Measurements from ENCODE around the gene KDELR3. TPM values are rescaled to one million over a fixed set of nuclear protein-coding genes. Genes with fewer than 3 reads are reported as not detected.

The KDELR3 gene
- total RNA-seq, 1 experiment from 2014 or later = 15.5 TPM

DNA sequence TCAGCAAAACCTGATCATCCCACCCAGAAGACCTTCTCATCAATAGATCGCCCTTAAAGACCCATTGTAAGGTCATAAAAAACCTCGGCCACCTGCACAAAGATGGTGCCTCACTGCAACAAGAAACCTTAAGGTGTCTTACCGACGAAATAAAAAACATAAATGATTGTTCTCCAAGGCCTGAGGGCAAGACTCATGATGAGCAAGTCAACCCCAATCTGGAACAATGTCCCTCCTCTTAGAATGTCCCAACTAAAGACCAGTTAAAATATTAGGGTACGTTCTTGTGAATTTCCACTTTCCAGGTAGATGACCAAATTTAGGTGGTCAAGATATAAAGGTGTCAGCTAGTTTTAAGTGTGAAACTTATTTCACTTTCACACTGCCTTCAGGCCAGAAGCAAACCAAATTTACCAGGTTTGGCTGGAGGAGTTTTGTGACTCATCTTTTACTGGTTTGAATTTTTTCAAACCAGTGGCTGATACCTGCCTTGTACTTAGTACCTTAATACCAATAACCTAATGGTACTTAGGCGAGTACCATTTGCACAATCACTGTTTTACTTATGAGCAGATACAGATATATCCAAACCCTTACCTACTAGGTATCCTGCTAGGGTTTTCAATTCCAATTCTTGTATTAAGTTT lies 14.9 kb downstream of the KDELR3 start:
- BruUV-seq (replicated peaks) = no TSS peak
- H3K79me2 ChIP-seq (ENCODE audit: low read depth) = no peaks in the 10 kb centered on the region
- no peak for TF ChIP-seq EZH2 (IDR thresholded peaks at IDR 0.05; ENCODE audit: low read depth)
- peaks cover 84% of the 10 kb centered on the region for H3F3A ChIP-seq (ENCODE audit: insufficient read depth, low read depth)
- H3K9me3 ChIP-seq (ENCODE audit: insufficient read depth, low read depth) = no peaks in the 10 kb centered on the region
- H2AFZ ChIP-seq = no peak overlapping the region
- H4K20me1 ChIP-seq (ENCODE audit: insufficient read depth) = peaks cover 54% of the 10 kb centered on the region
- H3K4me1 ChIP-seq (replicated peaks; ENCODE audit: insufficient read depth) = no peaks in the 10 kb centered on the region
- no peaks in the 10 kb centered on the region for H3K9me2 ChIP-seq (ENCODE audit: insufficient read depth)
- POLR2A ChIA-PET (ENCODE audit: unreplicated experiment) = interaction anchor here (0.6 kb wide), 1 partner anchor 201 kb away, joined by 10 read pairs; no protein-coding TSS in a partner anchor
- H3K27ac ChIP-seq = no peak overlapping the region
- peaks cover 63% of the 10 kb centered on the region for H3K36me3 ChIP-seq (ENCODE audit: low read depth)
- no peak overlapping the region for H3K4me2 ChIP-seq
- CTCF ChIA-PET = no interaction called here
- H3K4me3 ChIP-seq = no peak overlapping the region
- DNase-seq = peak in 1 of 2 experiments; percentile 36
- intact Hi-C loops (cut with micrococcal nuclease; ENCODE audit: unreplicated experiment) = no loop called here
- no peaks in the 10 kb centered on the region for H3K27me3 ChIP-seq (ENCODE audit: insufficient read depth, low read depth)

DNA sequence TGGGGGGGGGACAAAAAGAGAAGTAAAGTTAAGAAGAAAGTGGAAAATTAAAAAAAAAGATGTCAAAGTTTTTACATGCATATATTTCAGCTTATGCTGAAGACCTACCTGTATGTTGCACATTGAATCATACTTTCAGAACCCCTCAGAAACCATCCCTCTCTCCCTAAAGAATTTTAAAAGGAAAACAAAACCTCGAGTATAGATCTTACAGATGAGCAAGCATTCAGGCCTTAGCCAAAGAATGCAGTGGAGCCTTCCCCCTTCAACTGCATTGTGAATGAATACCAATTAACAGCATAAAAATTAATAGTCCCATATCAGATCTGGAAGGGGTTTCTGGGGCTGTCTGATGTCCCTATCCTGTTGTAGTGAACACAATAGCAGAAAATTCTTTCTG lies 16.3 kb downstream of the KDELR3 start:
- POLR2A ChIA-PET (ENCODE audit: unreplicated experiment) = interaction anchor here (0.6 kb wide), 1 partner anchor 248 kb away, joined by 3 read pairs; no protein-coding TSS in a partner anchor

DNA sequence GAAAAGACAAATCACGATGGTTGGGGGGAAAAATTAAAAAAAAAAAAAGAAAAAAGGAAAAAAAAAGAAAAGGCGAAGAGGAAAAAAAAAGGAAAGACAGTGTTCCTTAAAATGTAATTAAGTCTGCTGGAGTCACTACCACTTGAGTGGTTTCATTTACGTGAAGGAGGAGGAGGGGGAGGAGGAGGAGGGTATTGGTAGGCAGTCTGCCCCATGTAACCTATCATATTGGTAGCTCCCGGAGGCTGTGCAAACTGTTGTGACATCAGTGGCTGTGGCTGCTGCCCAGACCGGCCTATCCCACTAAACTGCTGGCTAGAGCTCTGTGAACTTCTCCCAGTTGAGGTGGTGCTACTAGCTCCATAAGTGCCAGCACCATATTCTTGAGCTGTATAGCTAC lies 17.9 kb downstream of the KDELR3 start:
- Histone ChIP-seq H3K9me2 (ENCODE audit: insufficient read depth) (no peaks in the 10 kb centered on the region), H3K36me3 (ENCODE audit: low read depth) (peaks cover 92% of the 10 kb centered on the region), H2AFZ (no peak overlapping the region), H3K9me3 (ENCODE audit: insufficient read depth, low read depth) (no peaks in the 10 kb centered on the region), H3K27ac (no peak overlapping the region), H3K4me3 (no peak overlapping the region), H3F3A (ENCODE audit: insufficient read depth, low read depth) (peaks cover 92% of the 10 kb centered on the region), H3K4me1 (replicated peaks; ENCODE audit: insufficient read depth) (no peaks in the 10 kb centered on the region), H3K79me2 (ENCODE audit: low read depth) (peaks cover 7% of the 10 kb centered on the region; the same call in 1 of the 2 replicates), H4K20me1 (ENCODE audit: insufficient read depth) (peaks cover 80% of the 10 kb centered on the region), H3K27me3 (ENCODE audit: insufficient read depth, low read depth) (no peaks in the 10 kb centered on the region), H3K4me2 (no peak overlapping the region)
- CTCF ChIA-PET = interaction anchor here (0.5 to 0.7 kb wide), 6 partner anchors 13 to 236 kb away, joined by 3 to 9 read pairs (median 5); no protein-coding TSS in a partner anchor
- POLR2A ChIA-PET (ENCODE audit: unreplicated experiment) = interaction anchor here (0.5 to 0.7 kb wide), 3 partner anchors 10 to 99 kb away, joined by 3 to 12 read pairs (median 4); no protein-coding TSS in a partner anchor
- peak in 1 of 2 experiments; percentile 27 for DNase-seq
- TF ChIP-seq EZH2 (IDR thresholded peaks at IDR 0.05; ENCODE audit: low read depth) = no peak
- TF ChIP-seq, protein P1, sequence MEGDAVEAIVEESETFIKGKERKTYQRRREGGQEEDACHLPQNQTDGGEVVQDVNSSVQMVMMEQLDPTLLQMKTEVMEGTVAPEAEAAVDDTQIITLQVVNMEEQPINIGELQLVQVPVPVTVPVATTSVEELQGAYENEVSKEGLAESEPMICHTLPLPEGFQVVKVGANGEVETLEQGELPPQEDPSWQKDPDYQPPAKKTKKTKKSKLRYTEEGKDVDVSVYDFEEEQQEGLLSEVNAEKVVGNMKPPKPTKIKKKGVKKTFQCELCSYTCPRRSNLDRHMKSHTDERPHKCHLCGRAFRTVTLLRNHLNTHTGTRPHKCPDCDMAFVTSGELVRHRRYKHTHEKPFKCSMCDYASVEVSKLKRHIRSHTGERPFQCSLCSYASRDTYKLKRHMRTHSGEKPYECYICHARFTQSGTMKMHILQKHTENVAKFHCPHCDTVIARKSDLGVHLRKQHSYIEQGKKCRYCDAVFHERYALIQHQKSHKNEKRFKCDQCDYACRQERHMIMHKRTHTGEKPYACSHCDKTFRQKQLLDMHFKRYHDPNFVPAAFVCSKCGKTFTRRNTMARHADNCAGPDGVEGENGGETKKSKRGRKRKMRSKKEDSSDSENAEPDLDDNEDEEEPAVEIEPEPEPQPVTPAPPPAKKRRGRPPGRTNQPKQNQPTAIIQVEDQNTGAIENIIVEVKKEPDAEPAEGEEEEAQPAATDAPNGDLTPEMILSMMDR (conservative IDR thresholded peaks at IDR 0.05) = no peak
- intact Hi-C loops (cut with micrococcal nuclease; ENCODE audit: unreplicated experiment) = no loop called here
- no TSS peak for BruUV-seq (replicated peaks)

More for the DNA sequence above, 16.3 kb downstream of the KDELR3 start:
- CTCF ChIA-PET = interaction anchor here (0.8 kb wide), 1 partner anchor 366 kb away, joined by 8 read pairs; no protein-coding TSS in a partner anchor
- H4K20me1 ChIP-seq (ENCODE audit: insufficient read depth) = peaks cover 67% of the 10 kb centered on the region
- DNase-seq = no peak
- no peaks in the 10 kb centered on the region for H3K4me1 ChIP-seq (replicated peaks; ENCODE audit: insufficient read depth)
- BruUV-seq (replicated peaks) = TSS peak; percentile 0
- H3K36me3 ChIP-seq (ENCODE audit: low read depth) = peaks cover 77% of the 10 kb centered on the region
- intact Hi-C loops (cut with micrococcal nuclease; ENCODE audit: unreplicated experiment) = no loop called here
- no peak overlapping the region for H2AFZ ChIP-seq
- no peak overlapping the region for H3K4me2 ChIP-seq
- H3K27me3 ChIP-seq (ENCODE audit: insufficient read depth, low read depth) = no peaks in the 10 kb centered on the region
- no peaks in the 10 kb centered on the region for H3K9me2 ChIP-seq (ENCODE audit: insufficient read depth)
- H3F3A ChIP-seq (ENCODE audit: insufficient read depth, low read depth) = peaks cover 93% of the 10 kb centered on the region
- TF ChIP-seq EZH2 (IDR thresholded peaks at IDR 0.05; ENCODE audit: low read depth) = no peak
- TF ChIP-seq, protein P1 (conservative IDR thresholded peaks at IDR 0.05) = no peak
- no peak overlapping the region for H3K4me3 ChIP-seq
- no peak overlapping the region for H3K27ac ChIP-seq
- H3K79me2 ChIP-seq (ENCODE audit: low read depth) = no peaks in the 10 kb centered on the region
- H3K9me3 ChIP-seq (ENCODE audit: insufficient read depth, low read depth) = no peaks in the 10 kb centered on the region

All from PC-9 (cell line).